Measurements from ENCODE around the gene RABL6.
"Not testable (repeated sequence)": the region's sequence is repeated elsewhere in the genome, so short reads cannot be mapped to it uniquely, and the experiment has no call there.

RABL6 gene

DNA sequence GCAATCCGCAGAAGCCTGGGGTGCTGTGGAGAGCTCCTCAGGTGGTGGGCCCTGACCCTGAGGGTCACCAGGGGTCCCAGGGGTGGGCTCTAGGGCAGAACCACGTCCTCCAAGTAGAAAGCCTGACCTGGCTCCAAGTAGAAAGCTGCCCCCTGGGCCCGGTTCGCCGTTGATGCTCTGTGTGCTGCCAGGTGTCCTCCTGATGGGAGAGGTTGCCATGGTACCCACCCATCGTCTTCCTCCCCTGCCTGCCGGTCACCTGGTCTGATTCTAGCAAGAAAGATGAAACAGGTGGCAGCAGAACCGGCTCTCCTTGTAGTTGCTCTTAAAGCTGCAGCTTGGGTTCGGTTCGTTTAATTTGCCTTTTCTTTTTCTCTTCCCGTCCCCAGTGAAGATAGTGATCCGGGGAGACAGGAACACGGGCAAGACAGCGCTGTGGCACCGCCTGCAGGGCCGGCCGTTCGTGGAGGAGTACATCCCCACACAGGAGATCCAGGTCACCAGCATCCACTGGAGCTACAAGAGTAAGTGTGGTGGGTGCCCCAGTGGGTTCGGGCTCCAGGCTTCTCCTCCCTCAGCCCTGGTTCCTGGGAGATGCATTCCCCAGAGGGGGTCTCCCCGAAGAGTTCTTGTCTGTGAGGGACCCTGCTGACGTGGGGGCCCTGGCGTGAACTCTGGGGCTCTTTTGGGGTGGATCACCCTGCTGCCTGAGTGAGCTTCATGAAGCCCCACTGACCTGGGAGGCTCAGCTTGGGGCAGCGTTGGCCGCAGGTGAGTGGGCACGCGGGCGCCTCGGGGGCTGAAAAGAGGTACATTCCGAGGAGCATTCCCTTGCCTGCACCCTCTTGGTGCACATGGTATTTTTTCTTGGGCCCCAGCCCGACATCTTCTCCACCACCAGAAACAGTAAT, 15.6 kb downstream of the RABL6 start:
- peak in 1 of 5 donors; percentile 4 for DNase-seq

DNA sequence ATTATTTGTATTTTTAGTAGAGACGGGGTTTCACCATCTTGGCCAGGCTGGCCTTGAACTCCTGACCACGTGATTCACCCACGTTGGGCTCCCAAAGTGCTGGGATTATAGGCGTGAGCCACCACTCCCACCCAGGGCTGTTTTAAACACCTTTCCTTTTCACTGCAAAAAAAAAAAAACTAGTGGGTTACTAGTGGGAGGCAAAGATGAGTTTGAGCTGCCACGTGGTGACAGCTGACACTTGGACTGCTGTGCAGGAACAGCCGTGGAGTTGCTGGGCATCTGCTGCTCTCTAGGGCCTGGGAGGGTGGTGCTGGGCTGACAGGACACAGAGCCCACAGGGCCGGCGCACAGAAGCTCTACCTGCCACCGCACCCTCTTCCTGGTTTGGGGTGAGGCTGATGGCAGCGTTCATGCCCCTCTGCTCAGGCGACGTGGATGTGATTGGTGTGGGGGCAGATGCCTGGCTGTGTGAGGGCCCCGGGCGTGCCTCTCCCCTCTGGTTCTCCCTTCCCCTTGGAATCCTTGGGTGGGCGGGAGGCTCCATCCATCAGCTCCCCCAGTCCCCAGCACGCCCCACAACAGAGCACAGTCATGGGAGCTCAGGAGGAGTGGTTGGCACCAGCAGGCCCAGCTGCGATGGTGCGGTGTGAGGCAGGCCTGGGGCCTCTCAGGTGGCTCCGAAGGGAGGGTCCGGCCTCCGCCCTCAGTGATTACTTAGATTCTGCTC, 16.9 kb downstream of the RABL6 start:
- DNase-seq, result peak in 1 of 5 donors; percentile 2

DNA sequence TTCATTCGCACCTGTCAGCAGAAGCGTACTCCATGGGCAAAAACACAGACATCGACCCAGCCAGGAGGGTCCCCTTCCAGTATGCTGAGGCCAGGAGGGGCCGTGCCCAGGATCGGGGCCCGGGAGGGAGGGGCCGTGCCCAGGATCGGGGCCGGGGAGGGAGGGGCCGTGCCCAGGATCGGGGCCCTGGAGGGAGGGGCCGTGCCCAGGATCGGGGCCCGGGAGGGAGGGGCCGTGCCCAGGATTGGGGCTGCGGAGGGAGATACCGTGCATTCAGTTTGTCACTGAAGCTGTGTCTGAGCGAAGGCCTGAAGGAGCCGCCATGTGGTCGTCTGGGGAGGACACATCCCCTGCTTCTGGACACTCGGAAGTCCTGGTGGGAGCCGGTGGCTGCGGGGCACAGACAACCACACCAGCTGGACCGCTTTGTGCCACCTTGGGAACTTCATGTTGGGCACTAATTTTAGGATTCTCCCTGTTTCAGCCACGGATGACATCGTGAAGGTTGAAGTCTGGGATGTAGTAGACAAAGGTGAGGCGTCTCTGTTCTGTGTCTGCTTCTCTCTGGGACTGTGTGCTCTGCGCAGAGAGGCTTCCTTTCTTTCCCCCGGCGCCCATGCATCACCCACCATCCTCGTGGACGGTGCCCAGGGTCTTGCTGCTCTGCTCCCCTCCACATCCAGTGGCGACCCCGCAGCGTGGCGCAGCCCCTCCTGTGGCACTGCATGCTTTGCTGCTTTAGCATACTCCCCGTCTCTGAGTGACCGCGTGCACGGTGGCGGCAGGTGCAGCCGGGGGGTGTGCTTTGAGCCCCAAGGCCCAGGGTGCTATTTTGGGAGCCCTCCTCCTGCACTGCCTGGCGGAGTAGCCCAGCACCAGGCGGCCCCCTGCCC, 17.8 kb downstream of the RABL6 start:
- no peak for DNase-seq

DNA sequence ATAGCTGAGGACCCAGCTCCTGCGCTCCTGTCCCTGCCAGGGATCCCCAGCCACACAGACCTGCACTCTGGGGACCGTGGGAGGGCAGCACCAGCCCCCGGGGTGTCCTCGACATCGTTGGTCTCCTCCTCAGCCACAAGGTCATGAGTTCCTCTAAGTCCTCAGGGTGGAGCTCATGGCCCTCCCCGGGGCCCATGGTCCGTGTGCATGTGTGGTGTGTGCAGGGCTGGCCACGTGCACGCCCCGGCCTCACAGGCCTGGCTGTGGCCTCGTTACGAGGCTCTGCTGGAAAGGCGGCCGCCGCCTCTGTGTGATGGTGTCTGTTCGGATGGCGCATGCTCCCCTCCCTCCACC, 18.4 kb downstream of the RABL6 start:
- DNase-seq, result no peak

DNA sequence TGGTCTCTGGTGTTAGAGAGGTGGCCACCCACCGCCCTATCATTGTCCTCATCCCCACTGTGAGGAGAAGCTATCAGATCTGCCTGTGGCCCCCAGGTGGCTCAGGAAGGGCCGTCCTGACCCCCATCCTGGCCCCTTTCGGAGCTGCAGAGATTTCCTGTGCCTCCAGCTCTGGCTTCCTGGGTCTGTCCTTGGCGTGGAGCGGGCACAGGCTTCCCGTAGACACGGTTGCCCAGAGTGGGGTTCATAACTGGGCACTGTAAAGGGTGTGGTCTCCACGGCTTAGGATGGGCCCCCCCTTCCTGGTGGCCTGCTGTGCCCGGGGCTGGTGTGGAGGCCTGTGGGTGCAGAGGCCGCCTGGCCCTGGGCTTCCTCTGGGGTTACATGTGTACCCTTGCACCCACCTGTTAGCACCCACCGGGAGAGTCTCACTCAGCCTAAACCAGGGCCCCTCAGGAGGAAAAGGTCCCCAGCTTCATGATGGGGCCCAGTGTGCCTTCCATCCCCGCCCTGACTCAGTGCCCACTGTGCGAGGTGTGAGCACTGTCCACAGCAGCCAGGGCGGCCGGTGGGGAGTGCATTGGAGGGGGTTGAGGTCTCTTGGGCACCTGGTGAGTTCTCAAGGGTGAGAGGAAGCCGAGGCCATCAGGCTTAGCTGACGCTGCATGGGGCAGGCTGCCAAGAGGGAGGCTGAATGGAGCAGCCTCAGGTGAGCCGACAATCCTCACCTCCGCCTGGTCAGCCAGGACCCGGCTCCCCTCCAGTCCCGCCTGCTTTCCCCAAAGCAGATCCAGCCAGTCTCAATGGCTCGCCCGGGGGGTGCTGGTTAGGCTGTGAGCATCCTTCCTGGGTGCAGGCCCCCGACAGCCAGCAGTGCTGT, 19.2 kb downstream of the RABL6 start:
- peak in 1 of 5 donors; percentile 2 for DNase-seq

DNA sequence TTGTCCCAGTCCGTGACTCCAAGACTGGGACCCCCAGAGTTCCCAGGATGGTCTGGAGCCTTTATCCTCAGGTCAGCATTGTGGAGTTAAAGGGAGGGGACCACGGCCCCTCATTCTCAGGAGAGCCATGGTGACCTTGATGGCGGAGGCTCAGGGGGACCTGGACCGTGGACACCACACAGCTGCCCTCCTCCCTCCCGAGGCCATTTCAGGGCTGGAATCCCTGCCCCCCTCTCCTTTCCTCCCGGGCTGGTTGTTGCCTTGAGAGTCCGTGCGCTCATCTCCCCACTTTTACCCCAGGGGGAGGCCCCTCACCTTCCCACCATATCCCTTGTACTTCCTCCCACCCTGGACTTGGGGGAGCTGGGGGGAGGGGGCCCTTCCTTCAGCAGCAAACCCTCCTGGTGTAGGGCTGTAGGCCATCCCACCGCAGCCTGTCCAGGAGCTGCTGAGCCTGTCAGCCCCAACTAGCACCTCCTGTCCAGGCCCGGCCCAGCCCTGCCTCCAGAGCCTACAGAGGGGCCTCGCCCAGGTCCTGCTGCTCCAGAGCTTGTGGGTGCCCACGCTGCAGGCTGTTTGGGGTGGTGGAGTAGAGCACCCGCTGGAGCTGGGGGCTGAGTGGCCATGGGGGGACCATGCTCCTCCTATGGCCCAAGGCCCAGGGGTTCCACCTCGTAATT, 20.2 kb downstream of the RABL6 start:
- DNase-seq, result peak in 1 of 5 donors; percentile 4

DNA sequence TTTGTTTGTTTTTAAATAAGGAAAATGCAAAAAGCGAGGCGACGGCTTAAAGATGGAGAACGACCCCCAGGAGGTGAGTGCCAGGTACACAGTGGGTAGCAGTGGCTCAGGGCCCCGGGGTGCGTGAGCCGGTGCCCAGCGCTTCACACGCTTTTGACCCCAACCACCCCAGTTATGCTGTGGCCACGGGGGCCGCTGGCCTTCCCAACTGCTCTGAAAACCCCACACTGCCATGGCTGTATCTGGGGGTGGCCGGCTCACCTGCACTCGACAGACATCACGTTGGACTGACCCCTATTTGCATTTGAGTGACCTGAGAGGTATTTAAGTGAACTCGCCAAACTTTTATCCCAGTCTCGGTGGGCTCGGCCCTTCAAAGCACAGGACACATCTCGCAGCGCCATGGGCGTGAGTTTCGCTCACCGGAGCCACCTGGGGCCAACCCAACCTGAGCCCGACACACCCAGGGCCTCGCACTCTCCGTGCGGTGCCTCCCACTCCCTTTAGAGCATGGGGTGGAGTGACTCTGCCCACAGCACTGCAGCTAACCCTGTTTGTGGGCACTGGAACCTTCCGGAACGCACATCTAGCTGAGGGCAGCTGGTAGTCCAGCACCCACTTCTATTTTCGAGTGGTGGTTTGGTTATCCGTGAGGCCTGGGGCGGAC, 20.9 kb downstream of the RABL6 start:
- DNase-seq, result peak in 1 of 5 donors; percentile 3

DNA sequence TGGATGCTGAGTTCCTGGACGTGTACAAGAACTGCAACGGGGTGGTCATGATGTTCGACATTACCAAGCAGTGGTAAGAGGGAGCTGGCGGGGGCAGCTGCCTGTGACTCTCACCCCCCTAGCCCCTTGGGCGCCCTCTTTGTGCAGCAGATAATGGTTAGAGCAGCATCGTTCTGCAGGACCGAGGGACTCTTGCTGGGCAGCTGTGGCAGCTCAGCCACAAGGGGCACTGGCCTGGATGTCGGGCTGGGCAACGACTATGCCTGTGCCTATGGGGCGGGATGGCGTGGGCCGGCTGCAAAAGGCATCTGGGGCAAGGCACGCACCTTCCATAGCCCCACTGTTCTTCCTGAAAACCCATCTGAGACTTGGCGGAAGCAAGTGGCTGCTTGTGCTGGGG, 21.7 kb downstream of the RABL6 start:
- DNase-seq, result peak in 1 of 5 donors; percentile 1

DNA sequence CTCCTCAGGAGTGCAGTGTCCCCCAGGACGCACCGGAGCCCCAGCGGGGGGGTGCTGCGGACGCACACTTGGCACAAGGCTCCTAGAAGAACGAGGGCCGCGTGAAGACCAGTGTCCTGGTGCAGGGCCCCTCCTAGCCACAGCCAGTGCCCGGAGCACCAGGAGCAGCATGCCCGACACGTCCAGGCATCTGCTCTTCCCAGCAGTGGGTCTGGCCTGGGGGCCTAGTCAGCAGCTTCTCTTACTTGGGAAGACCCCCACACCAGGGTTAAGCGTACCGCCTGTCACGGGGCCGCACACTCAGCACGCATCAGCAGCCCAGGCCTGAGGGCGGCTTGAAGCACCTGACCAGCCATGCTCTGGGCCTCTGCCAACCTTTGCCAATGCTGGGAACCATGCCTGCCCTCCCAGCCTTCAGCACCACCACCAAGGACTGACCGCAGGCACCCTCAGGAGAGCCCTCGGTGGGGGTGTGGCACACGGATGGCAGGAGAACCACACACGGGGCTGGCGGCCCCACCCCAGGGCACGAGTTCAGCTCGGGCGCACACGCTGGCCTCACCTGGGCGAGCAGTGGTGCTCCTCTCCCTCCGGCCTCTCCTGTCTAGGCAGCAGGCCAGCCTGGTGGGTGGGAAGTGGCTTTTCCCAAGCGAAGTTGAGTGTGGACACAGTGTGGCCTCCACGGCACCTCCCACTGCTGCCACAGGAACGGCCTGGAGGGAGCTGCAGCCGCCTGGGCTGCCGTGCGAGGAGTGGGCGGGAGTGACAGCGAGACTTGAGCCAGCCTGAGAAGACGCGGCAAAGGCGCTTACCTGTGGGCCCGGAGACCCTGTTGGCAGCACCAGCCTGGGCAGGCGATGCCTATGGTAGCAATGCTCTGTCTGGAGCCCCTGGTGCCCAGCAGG, 22.5 kb downstream of the RABL6 start:
- peak in 1 of 5 donors; percentile 5 for DNase-seq

DNA sequence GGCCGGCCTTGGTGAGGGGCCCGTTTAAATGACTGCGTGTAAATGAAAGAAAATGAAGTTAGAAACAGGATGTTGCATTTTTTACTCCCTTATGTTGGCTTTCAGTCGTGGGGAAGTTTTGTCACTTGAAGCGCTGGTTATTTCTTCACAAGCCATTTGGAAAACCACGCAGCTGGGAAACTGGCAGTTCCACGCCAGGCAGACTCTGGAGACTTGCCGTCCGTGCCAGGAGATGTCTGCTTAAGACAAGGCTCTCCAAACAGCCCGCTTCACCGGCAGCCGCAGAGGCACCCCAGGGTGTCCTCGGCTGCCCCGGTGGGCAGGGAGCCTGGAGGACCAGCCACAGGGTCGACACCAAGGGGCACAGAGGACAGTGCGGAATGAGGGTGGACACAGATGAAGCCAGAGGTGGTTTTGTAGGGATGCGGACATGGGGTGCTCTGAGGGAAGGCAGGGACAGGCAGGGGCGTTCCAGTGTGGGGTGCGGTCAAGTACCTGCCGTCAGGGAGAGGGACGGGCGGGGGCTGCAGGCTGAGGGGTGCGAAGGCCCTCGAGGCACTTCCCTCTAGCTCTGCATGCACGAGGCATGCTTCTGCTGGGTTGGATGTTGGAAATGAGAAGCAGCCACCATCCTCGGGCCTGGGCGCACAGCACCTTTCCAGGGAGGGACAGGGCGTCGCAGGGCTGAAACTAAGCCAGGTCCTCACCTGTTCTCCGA, 23.4 kb downstream of the RABL6 start:
- DNase-seq, result peak in 1 of 5 donors; percentile 1

DNA sequence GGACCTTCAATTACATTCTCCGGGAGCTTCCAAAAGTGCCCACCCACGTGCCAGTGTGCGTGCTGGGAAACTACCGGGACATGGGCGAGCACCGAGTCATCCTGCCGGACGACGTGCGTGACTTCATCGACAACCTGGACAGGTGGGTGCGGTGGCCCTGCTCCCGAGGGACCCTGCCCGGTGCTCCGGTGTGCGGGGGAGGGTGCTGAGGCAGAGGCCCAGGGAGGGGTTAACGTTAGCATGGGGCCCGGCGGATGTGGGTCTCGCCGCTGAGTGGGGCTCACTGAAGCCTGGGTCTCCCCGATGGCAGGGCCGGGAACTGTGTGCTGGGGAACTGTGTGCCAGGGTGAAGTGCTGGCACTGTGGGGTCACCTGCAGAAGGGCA, 24.0 kb downstream of the RABL6 start:
- peak in 1 of 5 donors; percentile 4 for DNase-seq

DNA sequence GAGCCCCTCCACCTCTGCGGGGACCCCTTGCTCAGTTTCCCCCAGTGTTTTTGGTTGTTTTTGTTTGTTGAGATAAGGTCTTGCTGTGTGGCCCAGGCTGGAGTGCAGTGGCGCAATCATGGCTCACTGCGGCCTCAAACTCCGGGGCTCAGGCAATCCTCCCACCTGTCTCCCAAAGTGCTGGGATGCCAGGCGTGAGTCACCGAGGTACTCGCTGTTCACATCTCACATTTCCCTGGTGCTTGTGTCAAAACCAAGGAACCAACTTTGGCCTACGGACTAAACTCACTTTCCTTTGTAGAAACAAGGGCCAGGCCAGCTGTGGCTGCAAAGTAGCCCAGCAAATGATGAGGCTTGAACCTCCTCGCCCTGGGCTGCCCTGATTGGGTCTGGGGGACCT, 24.8 kb downstream of the RABL6 start:
- no peak for DNase-seq

DNA sequence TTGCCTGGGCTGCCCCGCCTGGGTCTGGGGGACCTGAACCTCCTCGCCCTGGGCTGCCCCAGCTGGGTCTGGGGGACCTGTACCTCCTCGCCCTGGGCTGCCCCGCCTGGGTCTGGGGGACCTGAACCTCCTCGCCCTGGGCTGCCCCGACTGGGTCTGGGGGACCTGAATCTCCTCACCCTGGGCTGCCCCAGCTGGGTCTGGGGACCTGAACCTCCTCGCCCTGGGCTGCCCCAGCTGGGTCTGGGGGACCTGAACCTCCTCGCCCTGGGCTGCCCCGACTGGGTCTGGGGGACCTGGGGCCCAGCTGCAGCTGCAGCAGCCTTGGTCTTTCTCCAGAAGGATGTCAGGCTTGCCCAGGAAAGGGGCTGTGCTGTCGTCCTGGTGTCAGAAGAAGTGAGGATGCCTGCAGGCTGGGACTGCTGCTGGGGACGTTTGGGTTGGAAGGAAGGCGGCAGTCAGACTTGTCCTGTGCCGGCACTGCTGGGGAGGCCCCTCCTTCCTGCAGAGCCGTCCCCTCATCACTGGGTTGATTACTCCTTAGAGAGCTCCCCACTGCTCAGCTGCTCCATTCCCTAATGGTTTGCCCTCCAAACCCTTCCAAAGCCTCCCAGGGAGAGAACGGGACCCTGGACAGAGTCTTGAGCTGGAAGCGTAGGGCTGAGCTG, 25.8 kb downstream of the RABL6 start:
- not testable (repeated sequence) for DNase-seq

DNA sequence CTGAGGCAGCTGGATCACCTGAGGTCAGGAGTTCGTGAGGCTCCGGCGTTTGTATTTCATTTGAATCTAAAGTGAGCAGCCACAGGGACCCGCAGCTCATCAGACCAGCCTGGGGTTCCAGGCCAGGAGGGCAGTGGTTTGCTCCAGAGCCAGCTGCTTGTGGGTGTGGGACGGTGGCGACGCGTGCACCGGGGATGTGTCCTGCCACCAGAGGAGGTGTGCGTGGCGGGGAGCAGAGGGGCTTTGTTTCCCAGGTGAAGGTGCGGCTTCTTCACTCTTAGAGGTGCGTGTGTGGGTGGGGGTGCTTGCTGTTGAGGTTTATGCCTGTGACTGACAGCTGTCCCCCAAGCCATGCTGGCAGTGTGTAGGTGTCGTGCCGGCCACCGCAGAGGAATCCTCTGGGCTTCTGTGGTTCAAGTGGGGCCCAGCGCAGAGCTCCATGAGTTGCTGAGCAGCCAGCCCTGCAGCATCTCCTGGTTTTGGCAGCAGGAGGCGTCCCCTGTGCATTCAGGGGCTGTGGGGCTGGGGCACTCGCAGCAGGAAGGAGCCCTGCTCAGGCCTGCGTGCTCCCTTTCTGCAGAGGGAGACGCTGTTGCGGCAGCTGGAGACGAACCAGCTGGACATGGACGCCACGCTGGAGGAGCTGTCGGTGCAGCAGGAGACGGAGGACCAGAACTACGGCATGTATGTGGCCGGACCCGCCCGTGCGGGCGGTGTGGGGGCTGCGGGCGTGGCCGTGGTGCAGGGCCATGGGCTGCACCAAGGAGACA, 27.6 kb downstream of the RABL6 start:
- DNase-seq, result no peak

DNA sequence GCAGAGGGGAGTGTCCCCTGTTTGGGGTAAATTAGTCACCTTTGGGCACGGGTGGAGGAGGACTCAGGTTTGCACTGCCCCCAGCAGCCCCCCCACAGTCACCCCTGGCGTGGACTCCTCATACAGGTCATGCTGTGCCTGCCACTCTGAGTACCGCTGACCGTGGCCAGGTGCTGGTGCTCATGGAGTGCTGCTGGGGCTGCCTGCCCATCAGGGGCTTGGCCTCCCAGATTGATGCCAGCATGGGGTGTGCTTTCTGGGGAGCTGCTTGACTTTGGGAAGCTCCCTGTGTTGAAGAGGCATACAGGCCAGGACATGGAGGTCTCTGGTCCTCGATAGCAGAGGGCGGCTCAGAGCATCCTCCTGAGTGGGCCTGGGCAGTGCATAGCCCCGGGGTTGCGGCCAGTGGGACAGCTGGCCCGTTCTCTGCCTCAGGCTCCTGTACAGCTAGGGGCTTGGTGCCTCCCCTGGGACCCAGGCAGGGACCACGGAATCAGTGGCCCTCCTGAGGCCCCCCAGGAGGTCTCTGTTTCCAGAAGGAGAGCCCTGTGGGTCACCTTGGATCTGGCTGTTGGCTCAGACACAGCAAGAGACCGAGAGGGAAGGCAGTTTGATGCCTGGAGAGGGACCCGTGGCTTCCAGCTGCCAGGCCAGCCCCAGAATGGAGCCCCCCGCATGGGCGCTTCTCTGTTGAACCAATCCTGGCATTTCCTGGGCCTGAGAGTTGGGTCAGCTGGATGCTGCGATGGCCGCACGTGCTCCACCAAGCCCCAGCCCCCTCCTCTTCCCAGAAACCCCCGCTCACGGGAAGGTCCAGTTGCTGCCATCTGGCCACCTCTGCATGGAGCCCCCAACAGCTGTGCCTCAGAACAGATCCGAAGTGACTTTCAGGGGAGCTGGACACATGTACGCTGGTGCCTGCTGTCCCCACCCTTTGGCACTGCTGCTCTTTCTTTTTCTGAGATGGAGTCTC, 28.5 kb downstream of the RABL6 start:
- peak in 1 of 5 donors; percentile 6 for DNase-seq

All from T-helper 1 cell (primary cell).